Prostate gland (tissue), 2 donors: ENCODE data around the gene RGS4.

Experiments used
- CTCF ChIP-seq, 4 experiments: fragments of 200-600 bp in 2 of 4; fragments of 450-650 bp in 2 of 4; sonication (generic) in 2 of 4; IDR thresholded peaks; 1 replicate in 3 of 4; 2 replicates in 1 of 4; pipeline ENCODE4 v1.5.1; 2016 to 2019; ENCODE audit warnings: antibody characterized with exemption in 4 of 4, mild to moderate bottlenecking in 2 of 4, moderate library complexity in 2 of 4
- POLR2A ChIP-seq: fragments of 450-650 bp; IDR thresholded peaks from one replicate; pipeline ENCODE4 v1.6.1; 2016; ENCODE audit warnings: antibody characterized with exemption, mild to moderate bottlenecking
- POLR2AphosphoS5 ChIP-seq: sonication (generic); formaldehyde crosslinking; IDR thresholded peaks from one replicate; pipeline ENCODE4 v1.6.1; 2017; ENCODE audit warnings: antibody characterized with exemption

- TF ChIP-seq POLR2A, result no peak
- no peak for TF ChIP-seq CTCF (IDR thresholded peaks at IDR 0.05)
- TF ChIP-seq POLR2AphosphoS5, result no peak
Measured at GRCh38 chr1:163083690-163084089, 14.5 kb downstream of the RGS4 start.
